G401 (cell line): Measurements from ENCODE around the gene FBXW7. TPM values are rescaled to one million over a fixed set of nuclear protein-coding genes. Genes with fewer than 3 reads are reported as not detected.

Experiments used
- DNase-seq: peaks from one replicate; pipeline ENCODE4 v3.0.0-alpha.2; 2015; ENCODE audit warnings: low spot score
- in situ Hi-C: cut with HindIII; loops from 2 replicates; pipeline ENCODE4 v1.10.0; 2016; ENCODE audit warnings: low sequenced_read_pairs, mixed read lengths
- total RNA-seq: library from RNA; depleted of rRNA; stranded (reverse); fragments of >200 nt; shearing (Covaris generic); gene quantifications from 2 replicates; pipeline ENCODE4 v1.2.3, GENCODE V29; 2014; rRNA removed

The FBXW7 gene
- total RNA-seq, 1 experiment from 2014 or later = 59.5 TPM

- in situ Hi-C loops = no loop called here
- no peak for DNase-seq
Measured at GRCh38 chr4:152281822-152282221, 254.1 kb downstream of the FBXW7 start.

GRCh38 chr4:152281211-152281610, 254.7 kb downstream of the FBXW7 start:
- DNase-seq = no peak

GRCh38 chr4:152279234-152279566, 256.7 kb downstream of the FBXW7 start:
- in situ Hi-C loops = no loop called here
- DNase-seq = no peak

More at GRCh38 chr4:152281211-152281610, 254.7 kb downstream of the FBXW7 start:
- in situ Hi-C loops = no loop called here

- in situ Hi-C loops = no loop called here
- no peak for DNase-seq
Measured at GRCh38 chr4:152278505-152279233, 257.2 kb downstream of the FBXW7 start.

- in situ Hi-C loops = no loop called here
- DNase-seq = no peak
Measured at GRCh38 chr4:152278172-152278504, 257.8 kb downstream of the FBXW7 start.

- DNase-seq = no peak
- in situ Hi-C loops = no loop called here
Measured at GRCh38 chr4:152277333-152277732, 258.6 kb downstream of the FBXW7 start.

- in situ Hi-C loops = no loop called here
- no peak for DNase-seq
Measured at GRCh38 chr4:152273343-152273742, 262.5 kb downstream of the FBXW7 start.

Other genes starting within 250 kb of the FBXW7 start
- not detected in 2 replicates for gene TMEM154, start 143.9 kb upstream of the FBXW7 start, total RNA-seq
- 0.18 and 0.85 TPM in 2 replicates for gene TIGD4, start 243.6 kb upstream of the FBXW7 start, total RNA-seq
- gene ARFIP1, start 243.9 kb upstream of the FBXW7 start, total RNA-seq = 36.3 and 45.0 TPM in 2 replicates